ENCODE measurements around the gene SYT4.

GRCh38 chr18:43279015-43279744 is 1.9 kb upstream of the SYT4 start:
- TF ChIP-seq POLR2A (IDR thresholded peaks at IDR 0.05; ENCODE audit: low read length) (no peak), GATA1 (IDR thresholded peaks at IDR 0.05; ENCODE audit: low read depth, low read length) (no peak)
